CD4-positive, alpha-beta memory T cell (primary cell): Measurements from ENCODE around the gene UBASH3B. TPM values are rescaled to one million over a fixed set of nuclear protein-coding genes. Genes with fewer than 3 reads are reported as not detected.

Experiments used
- CTCF ChIA-PET: fragments of 350-600 bp; sonication (Branson Sonifier 250); formaldehyde crosslinking; loops from one replicate; lab custom pipeline; 2021; ENCODE audit warnings: inconsistent platforms; ENCODE audit not compliant: partially characterized antibody; lab: Charles Lee
- POLR2A ChIA-PET: fragments of 350-600 bp; sonication (Branson Sonifier 250); formaldehyde crosslinking; loops from one replicate; lab custom pipeline; 2021; ENCODE audit not compliant: partially characterized antibody; lab: Charles Lee
- DNase-seq, 5 donors: peaks; one replicate each; pipeline versions ENCODE4 v3.0.0 to v3.0.0-alpha.2; 2020 to 2022; ENCODE audit warnings: mixed read lengths in 1 of 5
- H3K27ac ChIP-seq: one replicate; pipeline ENCODE4 v1.7.0; 2013; ENCODE audit warnings: low read depth, low read length
- H3K27me3 ChIP-seq: 2 replicates; pipeline ENCODE4 v1.7.0; 2013; ENCODE audit warnings: mild to moderate bottlenecking, low read length, moderate library complexity; ENCODE audit not compliant: insufficient read depth
- H3K36me3 ChIP-seq: 2 replicates; pipeline ENCODE4 v1.7.0; 2013; ENCODE audit warnings: mild to moderate bottlenecking, low read length, moderate library complexity; ENCODE audit not compliant: insufficient read depth
- H3K4me1 ChIP-seq: 2 replicates; pipeline ENCODE4 v1.7.0; 2013; ENCODE audit warnings: mild to moderate bottlenecking, low read length, moderate library complexity; ENCODE audit not compliant: insufficient read depth
- H3K4me3 ChIP-seq, 2 donors: one replicate each; pipeline ENCODE4 v1.7.0; 2013; ENCODE audit warnings: low read length in 2 of 2, mild to moderate bottlenecking in 1 of 2
- H3K9me3 ChIP-seq, 2 donors: one replicate each; pipeline ENCODE4 v1.7.0; 2013; ENCODE audit warnings: low read length in 2 of 2, control low read depth in 1 of 2; ENCODE audit not compliant: control insufficient read depth in 1 of 2
- H3K27ac Mint-ChIP-seq, 7 donors: one replicate each; pipeline ENCODE4 v1.8.0; 2020 to 2021; ENCODE audit warnings: mixed read lengths in 7 of 7, mild to moderate bottlenecking in 6 of 7, inconsistent platforms in 3 of 7, moderate library complexity in 3 of 7
- H3K27me3 Mint-ChIP-seq, 2 donors: one replicate each; pipeline ENCODE4 v1.8.0; 2020 to 2021; ENCODE audit warnings: mixed read lengths in 2 of 2
- H3K36me3 Mint-ChIP-seq, 2 donors: one replicate each; pipeline ENCODE4 v1.8.0; 2020 to 2021; ENCODE audit warnings: mixed read lengths in 2 of 2, inconsistent platforms in 1 of 2, mild to moderate bottlenecking in 1 of 2
- H3K4me1 Mint-ChIP-seq, 4 donors: one replicate each; pipeline ENCODE4 v1.8.0; 2020 to 2021; ENCODE audit warnings: mixed read lengths in 4 of 4, mild to moderate bottlenecking in 1 of 4
- H3K4me3 Mint-ChIP-seq, 8 donors: one replicate each; pipeline ENCODE4 v1.8.0; 2020 to 2021; ENCODE audit warnings: mixed read lengths in 8 of 8, mild to moderate bottlenecking in 7 of 8, moderate library complexity in 6 of 8, inconsistent platforms in 3 of 8
- H3K9me3 Mint-ChIP-seq, 8 donors: one replicate each; pipeline ENCODE4 v1.8.0; 2020 to 2021; ENCODE audit warnings: mixed read lengths in 8 of 8, mild to moderate bottlenecking in 5 of 8, inconsistent platforms in 3 of 8, moderate library complexity in 1 of 8
- intact Hi-C: fragments of 100-400 bp; cut with micrococcal nuclease; formaldehyde crosslinking; loops from one replicate; pipeline ENCODE4 v1.15.1; 2023
- polyA plus RNA-seq, 2 donors: library from polyadenylated mRNA; unstranded; fragments of 300-500 nt; fragmentation: Illumina TruSeq; gene quantifications; one replicate each; pipeline ENCODE4 v1.2.3, GENCODE V29; 2021
- total RNA-seq, 2 experiments: library from RNA; stranded (reverse); gene quantifications; one replicate each; pipeline ENCODE4 v1.2.3, GENCODE V29; 2021

The UBASH3B gene
- total and polyA plus RNA-seq, 4 experiments from 2014 or later = 6.7 to 30.9 (median 20.2) TPM

DNA sequence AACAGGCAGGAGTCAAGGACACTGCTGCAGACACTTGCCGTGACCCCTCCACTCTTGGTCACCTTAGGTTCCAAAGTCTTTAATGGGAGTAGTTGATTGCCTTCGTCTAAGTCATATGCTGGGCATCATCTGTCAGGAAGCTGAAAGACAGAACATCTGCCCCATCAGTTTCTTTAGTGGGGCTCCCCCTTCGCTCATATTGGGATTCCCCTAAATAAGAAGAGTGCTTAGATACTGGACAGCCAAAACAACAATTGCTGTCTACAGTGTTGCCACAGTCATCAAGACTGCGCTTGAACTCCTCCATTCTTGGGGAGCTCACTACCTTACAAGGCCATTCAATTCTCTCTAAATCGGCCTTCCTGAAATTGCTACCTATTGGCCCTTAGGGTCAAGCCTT, 58.5 kb downstream of the UBASH3B start:
- H3K36me3 ChIP-seq = no peaks in the 10 kb centered on the region
- peaks cover 21 to 60% (median 37%) of the 10 kb centered on the region in 4 donors for H3K4me1 Mint-ChIP-seq
- no peak overlapping the region for H3K4me3 Mint-ChIP-seq
- H3K27ac ChIP-seq = no peak overlapping the region
- DNase-seq = no peak
- peaks cover 2 to 6% of the 10 kb centered on the region in 2 donors for H3K36me3 Mint-ChIP-seq
- peak overlapping the region in 2 of 7 donors; percentile 2 to 57 for H3K27ac Mint-ChIP-seq
- no peak overlapping the region for H3K4me3 ChIP-seq
- H3K27me3 ChIP-seq = no peaks in the 10 kb centered on the region
- H3K9me3 Mint-ChIP-seq = no peaks in the 10 kb centered on the region
- no peaks in the 10 kb centered on the region for H3K9me3 ChIP-seq
- H3K4me1 ChIP-seq = peaks cover 21% of the 10 kb centered on the region
- H3K27me3 Mint-ChIP-seq = no peaks in the 10 kb centered on the region
- CTCF ChIA-PET = interaction anchor here (1.0 to 1.9 kb wide), 2 partner anchors 31 to 85 kb away, joined by 3 to 8 read pairs; no protein-coding TSS in a partner anchor
- POLR2A ChIA-PET = interaction anchor here (0.7 to 1.6 kb wide), 4 partner anchors 11 to 31 kb away, joined by 3 to 5 read pairs (median 4); no protein-coding TSS in a partner anchor
- intact Hi-C loops = no loop called here

DNA sequence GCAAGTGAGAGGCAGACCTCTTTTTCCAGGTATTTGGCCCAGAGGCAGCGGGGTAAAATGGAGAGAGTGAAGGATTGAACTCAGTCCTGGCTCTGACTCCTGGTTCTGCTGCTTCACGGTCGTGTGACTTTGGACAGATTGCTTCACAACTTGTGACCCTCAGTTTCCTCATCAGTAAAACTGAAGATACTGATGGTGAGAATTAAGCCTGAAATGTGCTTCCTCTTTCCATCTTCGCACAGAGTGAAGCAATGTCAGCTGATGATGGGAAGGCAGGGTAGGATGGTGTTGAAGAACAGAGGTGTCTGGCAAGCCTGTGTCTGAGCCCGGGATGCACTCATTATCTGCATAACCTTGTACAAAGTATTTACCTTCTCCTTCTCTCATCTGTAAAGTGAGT, 59.0 kb downstream of the UBASH3B start:
- peak overlapping the region in 1 of 7 donors; percentile 48 for H3K27ac Mint-ChIP-seq
- Histone ChIP-seq H3K9me3 (no peaks in the 10 kb centered on the region), H3K27ac (no peak overlapping the region), H3K4me1 (peaks cover 21% of the 10 kb centered on the region), H3K27me3 (no peaks in the 10 kb centered on the region), H3K36me3 (no peaks in the 10 kb centered on the region), H3K4me3 (no peak overlapping the region)
- intact Hi-C loops = no loop called here
- H3K4me1 Mint-ChIP-seq = peaks cover 20 to 58% (median 36%) of the 10 kb centered on the region in 4 donors
- POLR2A ChIA-PET = no interaction called here
- H3K36me3 Mint-ChIP-seq = peaks cover 2 to 6% of the 10 kb centered on the region in 2 donors
- no peaks in the 10 kb centered on the region for H3K27me3 Mint-ChIP-seq
- no peak overlapping the region for H3K4me3 Mint-ChIP-seq
- CTCF ChIA-PET = interaction anchor here (1.0 to 1.9 kb wide), 2 partner anchors 31 to 86 kb away, joined by 3 to 8 read pairs; no protein-coding TSS in a partner anchor
- DNase-seq = no peak
- H3K9me3 Mint-ChIP-seq = no peaks in the 10 kb centered on the region

GRCh38 chr11:122715548-122716440, 60.3 kb downstream of the UBASH3B start:
- Mint-ChIP-seq H3K4me3 (peak overlapping the region in 1 of 8 donors; percentile 22), H3K4me1 (peaks cover 30 to 64% (median 49%) of the 10 kb centered on the region in 4 donors), H3K27ac (peak overlapping the region in 6 of 7 donors; percentile 23 to 88 (median 69)), H3K36me3 (peaks cover 2 to 11% of the 10 kb centered on the region in 2 donors), H3K27me3 (no peaks in the 10 kb centered on the region), H3K9me3 (no peaks in the 10 kb centered on the region)
- H3K27me3 ChIP-seq = no peaks in the 10 kb centered on the region
- peaks cover 29% of the 10 kb centered on the region for H3K4me1 ChIP-seq
- POLR2A ChIA-PET = interaction anchor here (1.5 to 1.9 kb wide), 2 partner anchors 12 to 19 kb away, joined by 10 to 11 read pairs; no protein-coding TSS in a partner anchor
- no peaks in the 10 kb centered on the region for H3K9me3 ChIP-seq
- intact Hi-C loops = loop anchor here (5.0 kb wide), 1 partner anchor 37 kb away; no protein-coding TSS in a partner anchor
- no peak overlapping the region for H3K27ac ChIP-seq
- DNase-seq = no peak
- H3K36me3 ChIP-seq = no peaks in the 10 kb centered on the region
- CTCF ChIA-PET = interaction anchor here (0.9 to 1.0 kb wide), 2 partner anchors 10 to 59 kb away, joined by 3 to 4 read pairs; no protein-coding TSS in a partner anchor
- H3K4me3 ChIP-seq = no peak overlapping the region

- H3K4me3 ChIP-seq = no peak overlapping the region
- H3K27me3 ChIP-seq = no peaks in the 10 kb centered on the region
- H3K9me3 ChIP-seq = no peaks in the 10 kb centered on the region
- Mint-ChIP-seq H3K27me3 (no peaks in the 10 kb centered on the region), H3K27ac (peak overlapping the region; percentile 74 to 92 (median 85)), H3K4me1 (peaks cover 39 to 72% (median 57%) of the 10 kb centered on the region in 4 donors), H3K4me3 (peak overlapping the region in 5 of 8 donors; percentile 11 to 37 (median 24)), H3K36me3 (peaks cover 4 to 11% of the 10 kb centered on the region in 2 donors), H3K9me3 (no peaks in the 10 kb centered on the region)
- H3K36me3 ChIP-seq = no peaks in the 10 kb centered on the region
- no peak overlapping the region for H3K27ac ChIP-seq
- peaks cover 41% of the 10 kb centered on the region for H3K4me1 ChIP-seq
- intact Hi-C loops = loop anchor here (5.0 kb wide), 1 partner anchor 35 kb away; no protein-coding TSS in a partner anchor
- DNase-seq = peak in 2 of 5 donors; percentile 8 to 19
- ChIA-PET CTCF (interaction anchor here (1.0 to 1.5 kb wide), 2 partner anchors 11 to 35 kb away, joined by 3 to 5 read pairs; no protein-coding TSS in a partner anchor), POLR2A (interaction anchor here (1.9 kb wide), 1 partner anchor 10 kb away, joined by 11 read pairs; no protein-coding TSS in a partner anchor)
These were observed 61.8 kb downstream of the UBASH3B start for GRCh38 chr11:122717264-122717867.

DNA sequence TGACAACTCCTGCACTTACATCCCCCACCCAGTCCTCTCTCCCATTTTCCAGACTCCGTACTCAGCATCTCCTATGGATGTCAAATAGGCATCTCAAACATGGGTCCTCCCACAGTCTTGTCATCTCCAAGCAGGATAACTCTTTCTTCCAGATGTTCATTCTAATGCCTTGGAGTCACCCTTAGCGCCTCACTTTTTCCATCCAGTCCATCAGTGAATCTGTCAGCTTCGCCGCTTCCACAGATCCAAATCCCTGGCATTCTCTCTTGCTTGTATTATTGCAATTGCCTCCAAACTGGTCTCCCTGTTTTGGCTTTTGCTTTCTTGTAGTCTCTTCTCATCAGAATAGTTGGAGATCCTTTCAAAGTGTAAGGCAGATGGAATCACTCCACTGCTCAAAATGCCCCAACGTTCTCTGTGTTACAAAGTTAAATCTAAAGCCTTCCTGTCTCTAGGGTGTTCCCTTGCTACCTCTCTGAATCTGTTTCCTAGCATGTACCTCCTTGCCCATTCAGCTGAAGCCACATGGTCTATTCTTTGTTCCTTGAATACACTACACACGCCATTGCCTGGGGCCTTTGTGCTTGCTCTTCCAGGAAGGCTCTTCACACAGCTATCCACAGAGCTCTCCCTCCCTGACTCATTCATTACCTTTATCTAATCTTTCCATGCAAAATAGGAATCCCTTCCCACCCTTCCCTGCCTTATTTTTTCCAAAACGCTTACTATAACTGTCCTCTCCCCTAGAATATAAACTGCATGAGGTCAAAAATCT, 64.8 kb downstream of the UBASH3B start:
- POLR2A ChIA-PET = interaction anchor here (0.6 to 3.5 kb wide), 5 partner anchors 24 to 77 kb away, joined by 3 to 19 read pairs (median 8); no protein-coding TSS in a partner anchor
- Histone ChIP-seq H3K36me3 (no peaks in the 10 kb centered on the region), H3K4me1 (peaks cover 64% of the 10 kb centered on the region), H3K27ac (no peak overlapping the region), H3K9me3 (no peaks in the 10 kb centered on the region), H3K4me3 (no peak overlapping the region), H3K27me3 (no peaks in the 10 kb centered on the region)
- peaks cover 51 to 85% (median 70%) of the 10 kb centered on the region in 4 donors for H3K4me1 Mint-ChIP-seq
- no peaks in the 10 kb centered on the region for H3K27me3 Mint-ChIP-seq
- peak overlapping the region in 4 of 7 donors; percentile 11 to 72 (median 50) for H3K27ac Mint-ChIP-seq
- intact Hi-C loops = no loop called here
- H3K9me3 Mint-ChIP-seq = no peaks in the 10 kb centered on the region
- peaks cover 2 to 10% of the 10 kb centered on the region in 2 donors for H3K36me3 Mint-ChIP-seq
- CTCF ChIA-PET = interaction anchor here (1.2 to 1.9 kb wide), 4 partner anchors 20 to 91 kb away, joined by 3 to 7 read pairs (median 4); partner anchors contain the start of gene UBASH3B
- no peak for DNase-seq
- peak overlapping the region in 1 of 8 donors; percentile 2 for H3K4me3 Mint-ChIP-seq

- peaks cover 65% of the 10 kb centered on the region for H3K4me1 ChIP-seq
- Mint-ChIP-seq H3K27me3 (no peaks in the 10 kb centered on the region), H3K27ac (peak overlapping the region in 6 of 7 donors; percentile 14 to 81 (median 58)), H3K36me3 (peaks cover 2 to 6% of the 10 kb centered on the region in 2 donors), H3K9me3 (no peaks in the 10 kb centered on the region), H3K4me3 (peak overlapping the region in 3 of 8 donors; percentile 15 to 63 (median 27)), H3K4me1 (peaks cover 49 to 85% (median 68%) of the 10 kb centered on the region in 4 donors)
- no peak for DNase-seq
- ChIA-PET POLR2A (interaction anchor here (0.6 to 3.5 kb wide), 12 partner anchors 10 to 78 kb away, joined by 3 to 19 read pairs (median 6); no protein-coding TSS in a partner anchor), CTCF (interaction anchor here (0.6 to 1.9 kb wide), 13 partner anchors 11 to 333 kb away, joined by 3 to 9 read pairs (median 5); partner anchors contain the start of gene UBASH3B)
- H3K4me3 ChIP-seq = no peak overlapping the region
- no peaks in the 10 kb centered on the region for H3K27me3 ChIP-seq
- H3K27ac ChIP-seq = no peak overlapping the region
- no peaks in the 10 kb centered on the region for H3K9me3 ChIP-seq
- no peaks in the 10 kb centered on the region for H3K36me3 ChIP-seq
- intact Hi-C loops = no loop called here
These were observed 65.9 kb downstream of the UBASH3B start for GRCh38 chr11:122721201-122721963.
